ENCODE data around the gene RDX.
"Not testable (repeated sequence)": the region's sequence is repeated elsewhere in the genome, so short reads cannot be mapped to it uniquely, and the experiment has no call there.

Gene RDX

DNA sequence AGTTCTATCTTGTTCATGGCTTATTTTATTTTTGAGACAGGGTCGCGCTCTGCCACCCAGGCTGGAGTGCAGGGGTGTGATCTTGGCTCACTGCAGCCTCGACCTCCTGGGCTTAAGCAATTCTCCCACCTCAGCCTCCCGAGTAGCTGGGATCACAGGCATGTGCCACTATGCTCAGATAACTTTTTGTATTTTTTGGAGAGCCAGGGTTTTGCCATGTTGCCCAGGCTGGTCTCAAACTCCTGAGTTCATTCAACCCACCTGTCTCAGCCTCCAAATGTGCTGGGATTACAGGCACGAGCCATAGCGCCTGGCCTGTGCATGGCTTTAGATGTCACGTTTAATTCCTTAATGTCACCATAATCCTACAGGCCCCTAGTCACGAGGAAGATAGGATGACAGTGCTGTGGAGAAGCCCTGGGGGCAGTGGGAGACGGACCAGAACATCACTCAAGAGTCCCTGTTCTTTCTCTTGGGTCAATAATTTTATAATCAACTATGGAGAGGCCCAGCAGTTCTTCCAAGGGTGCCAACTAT is 99.5 kb downstream of the RDX start:
- Histone ChIP-seq H3K9ac (ENCODE audit: low read length) (no peak overlapping the region), H3K4me1 (ENCODE audit: insufficient read depth, low read length) (no peaks in the 10 kb centered on the region), H3K36me3 (ENCODE audit: insufficient read depth, low read length) (no peaks in the 10 kb centered on the region), H3K27me3 (ENCODE audit: control insufficient read depth in 1 of 2, insufficient read depth in 2 of 2, low read length in 2 of 2) (no peaks in the 10 kb centered on the region), H3K27ac (ENCODE audit: low read depth, low read length) (no peak overlapping the region), H3K4me3 (ENCODE audit: low read depth in 1 of 2, low read length in 2 of 2) (no peak overlapping the region), H3K9me3 (ENCODE audit: low read length) (no peaks in the 10 kb centered on the region)

DNA sequence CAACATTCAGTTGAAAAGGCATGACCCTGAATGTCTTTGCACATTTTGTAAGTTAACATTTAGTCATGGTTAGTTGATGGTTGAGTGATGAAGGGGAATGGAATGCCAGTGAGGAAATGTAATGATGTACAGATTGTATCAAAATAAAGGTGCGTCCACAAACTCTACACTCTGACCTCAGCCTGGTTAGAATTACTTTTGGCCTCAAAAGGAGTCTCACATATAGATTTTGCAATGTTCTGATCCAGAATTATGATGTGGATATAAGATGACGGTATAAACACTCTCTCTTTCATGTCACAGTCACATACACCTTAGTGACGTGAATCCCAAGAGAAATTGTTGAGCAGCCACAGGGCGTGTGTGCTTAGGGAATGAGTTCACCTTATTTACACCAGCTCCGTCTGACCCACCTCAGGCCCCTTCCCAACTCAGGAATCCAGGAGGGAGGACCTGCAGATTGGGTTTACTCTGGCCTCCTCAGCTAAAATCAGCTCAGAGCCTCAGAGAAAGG is 100.1 kb downstream of the RDX start:
- no peaks in the 10 kb centered on the region for H3K36me3 ChIP-seq (ENCODE audit: insufficient read depth, low read length)
- H3K27ac ChIP-seq (ENCODE audit: low read depth, low read length), result no peak overlapping the region
- H3K9me3 ChIP-seq (ENCODE audit: low read length), result no peaks in the 10 kb centered on the region
- H3K4me1 ChIP-seq (ENCODE audit: insufficient read depth, low read length), result no peaks in the 10 kb centered on the region
- no peak overlapping the region for H3K4me3 ChIP-seq (ENCODE audit: low read depth in 1 of 2, low read length in 2 of 2)
- H3K27me3 ChIP-seq (ENCODE audit: control insufficient read depth in 1 of 2, insufficient read depth in 2 of 2, low read length in 2 of 2), result no peaks in the 10 kb centered on the region
- no peak overlapping the region for H3K9ac ChIP-seq (ENCODE audit: low read length)

DNA sequence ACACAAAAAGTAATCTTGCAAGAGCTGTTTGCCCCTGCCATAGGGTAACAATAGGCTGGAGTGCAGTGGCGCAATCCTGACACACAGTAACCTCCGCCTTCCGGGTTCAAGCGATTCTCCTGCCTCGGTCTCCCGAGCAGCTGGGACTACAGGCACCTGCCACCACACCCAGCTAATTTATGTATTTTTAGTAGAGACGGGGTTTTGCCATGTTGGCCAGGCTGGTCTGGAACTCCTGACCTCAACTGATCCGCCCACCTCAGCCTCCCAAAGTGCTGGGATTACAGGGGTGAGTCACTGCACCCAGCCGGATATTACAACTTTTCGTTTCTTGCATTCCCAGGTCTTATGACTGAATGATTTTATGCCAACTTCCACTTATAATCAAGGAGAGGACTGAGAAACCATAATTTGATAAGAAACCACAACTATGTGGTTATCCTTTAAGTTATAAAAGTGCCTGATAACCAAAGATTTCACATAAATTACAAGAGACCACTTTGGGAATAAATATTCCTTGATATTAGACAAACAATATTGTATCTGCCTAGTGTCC is 102.1 kb downstream of the RDX start:
- H3K4me1 ChIP-seq (ENCODE audit: insufficient read depth, low read length); H3K27me3 ChIP-seq (ENCODE audit: control insufficient read depth in 1 of 2, insufficient read depth in 2 of 2, low read length in 2 of 2); H3K9ac ChIP-seq (ENCODE audit: low read length); H3K36me3 ChIP-seq (ENCODE audit: insufficient read depth, low read length); H3K27ac ChIP-seq (ENCODE audit: low read depth, low read length); H3K9me3 ChIP-seq (ENCODE audit: low read length); H3K4me3 ChIP-seq (ENCODE audit: low read depth in 1 of 2, low read length in 2 of 2): not testable (repeated sequence)

DNA sequence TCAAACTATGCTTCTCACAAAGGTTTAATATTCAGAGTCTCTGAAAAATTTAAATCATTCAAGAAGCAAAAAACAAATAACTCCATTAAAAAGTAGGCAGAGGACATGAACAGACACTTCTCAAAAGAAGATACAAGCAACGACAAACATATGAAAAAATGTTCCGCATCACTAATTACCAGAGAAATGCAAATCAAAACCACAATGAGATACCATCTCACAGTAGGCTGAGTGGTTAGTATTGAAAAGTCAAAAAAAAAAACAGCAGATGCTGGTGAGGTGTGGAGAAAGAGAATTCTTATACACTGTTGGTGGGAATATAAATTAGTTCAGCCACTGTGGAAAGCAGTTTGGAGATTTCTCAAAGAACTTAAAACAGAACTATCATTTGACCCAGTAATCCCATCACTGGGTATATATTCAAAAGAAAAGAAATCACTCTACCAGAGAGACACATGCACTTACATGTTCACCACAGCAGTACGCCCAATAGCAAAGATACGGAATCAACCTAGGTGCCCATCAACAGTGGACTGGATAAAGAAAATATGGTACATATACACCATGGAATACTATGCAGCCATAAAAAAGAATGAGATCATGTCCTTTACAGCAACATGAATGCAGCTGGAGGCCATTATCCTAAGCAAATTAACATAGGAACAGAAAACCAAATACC is 103.7 kb downstream of the RDX start:
- not testable (repeated sequence) for H3K4me3 ChIP-seq (ENCODE audit: low read depth in 1 of 2, low read length in 2 of 2); H3K27ac ChIP-seq (ENCODE audit: low read depth, low read length); H3K9me3 ChIP-seq (ENCODE audit: low read length); H3K27me3 ChIP-seq (ENCODE audit: control insufficient read depth in 1 of 2, insufficient read depth in 2 of 2, low read length in 2 of 2); H3K36me3 ChIP-seq (ENCODE audit: insufficient read depth, low read length); H3K9ac ChIP-seq (ENCODE audit: low read length); H3K4me1 ChIP-seq (ENCODE audit: insufficient read depth, low read length)

DNA sequence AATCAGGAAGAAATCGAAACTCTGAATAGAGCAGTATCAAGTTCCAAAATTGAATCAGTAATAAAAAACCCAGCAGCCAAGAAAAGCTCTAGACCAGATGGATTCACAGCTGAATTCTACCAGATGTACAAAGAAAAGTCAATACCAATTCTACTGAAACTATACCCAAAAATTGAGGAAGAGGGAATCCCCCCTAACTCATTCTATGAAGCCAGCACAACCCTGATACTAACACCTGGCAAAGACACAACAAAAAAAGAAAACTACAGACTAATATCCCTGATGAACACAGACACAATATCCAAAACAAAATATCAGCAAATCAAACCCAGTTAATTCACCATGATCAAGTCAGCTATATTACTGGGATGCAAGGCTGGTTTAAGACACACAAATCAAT is 105.5 kb downstream of the RDX start:
- H3K27ac ChIP-seq (ENCODE audit: low read depth, low read length), result no peak overlapping the region
- H3K9ac ChIP-seq (ENCODE audit: low read length), result no peak overlapping the region
- no peaks in the 10 kb centered on the region for H3K4me1 ChIP-seq (ENCODE audit: insufficient read depth, low read length)
- no peaks in the 10 kb centered on the region for H3K36me3 ChIP-seq (ENCODE audit: insufficient read depth, low read length)
- H3K9me3 ChIP-seq (ENCODE audit: low read length), result no peaks in the 10 kb centered on the region
- H3K4me3 ChIP-seq (ENCODE audit: low read depth in 1 of 2, low read length in 2 of 2), result no peak overlapping the region
- H3K27me3 ChIP-seq (ENCODE audit: control insufficient read depth in 1 of 2, insufficient read depth in 2 of 2, low read length in 2 of 2), result no peaks in the 10 kb centered on the region

DNA sequence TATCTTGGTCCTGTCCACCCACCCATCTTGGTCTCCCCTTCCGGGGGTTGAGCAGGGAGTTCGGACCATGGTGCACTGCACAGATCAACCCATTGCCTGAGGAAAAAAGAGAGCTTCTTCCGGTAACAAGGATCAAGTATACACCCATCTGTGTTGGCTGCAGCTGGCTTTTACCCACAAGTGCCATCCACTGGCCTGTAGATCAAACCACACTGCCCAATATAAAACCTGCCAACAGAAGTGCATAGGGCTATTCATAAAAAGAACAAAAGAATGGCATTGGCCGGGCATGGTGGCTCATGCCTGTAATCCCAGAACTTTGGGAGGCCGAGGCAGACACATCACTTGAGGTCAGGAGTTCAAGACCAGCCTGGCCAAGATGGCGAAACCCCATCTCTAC is 108.7 kb downstream of the RDX start:
- H3K36me3 ChIP-seq (ENCODE audit: insufficient read depth, low read length), result no peaks in the 10 kb centered on the region
- no peaks in the 10 kb centered on the region for H3K9me3 ChIP-seq (ENCODE audit: low read length)
- H3K27ac ChIP-seq (ENCODE audit: low read depth, low read length), result no peak overlapping the region
- no peak overlapping the region for H3K9ac ChIP-seq (ENCODE audit: low read length)
- H3K4me1 ChIP-seq (ENCODE audit: insufficient read depth, low read length), result no peaks in the 10 kb centered on the region
- no peak overlapping the region for H3K4me3 ChIP-seq (ENCODE audit: low read depth in 1 of 2, low read length in 2 of 2)
- no peaks in the 10 kb centered on the region for H3K27me3 ChIP-seq (ENCODE audit: control insufficient read depth in 1 of 2, insufficient read depth in 2 of 2, low read length in 2 of 2)

DNA sequence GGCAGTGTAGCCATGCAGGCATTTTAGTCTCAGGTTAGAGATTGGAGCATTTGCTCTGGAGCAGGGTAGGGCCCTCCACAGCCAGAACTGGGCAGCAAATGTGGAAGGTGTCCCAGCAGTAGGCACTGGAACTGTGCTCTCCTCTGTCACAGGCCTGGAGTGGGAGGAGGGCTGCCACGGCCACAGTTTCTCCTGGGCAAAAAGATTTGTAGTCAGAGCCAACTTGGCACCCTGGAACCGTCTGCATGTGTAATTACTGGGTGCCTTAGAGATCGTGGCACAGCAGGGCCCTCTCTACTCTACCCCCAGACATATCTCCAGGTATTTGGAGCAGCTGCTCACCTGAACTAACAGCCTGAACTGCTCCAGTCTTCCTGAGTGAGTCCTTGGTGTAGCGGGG is 109.5 kb downstream of the RDX start:
- Histone ChIP-seq H3K27ac (ENCODE audit: low read depth, low read length) (no peak overlapping the region), H3K9me3 (ENCODE audit: low read length) (no peaks in the 10 kb centered on the region), H3K36me3 (ENCODE audit: insufficient read depth, low read length) (no peaks in the 10 kb centered on the region), H3K9ac (ENCODE audit: low read length) (no peak overlapping the region), H3K4me1 (ENCODE audit: insufficient read depth, low read length) (no peaks in the 10 kb centered on the region), H3K27me3 (ENCODE audit: control insufficient read depth in 1 of 2, insufficient read depth in 2 of 2, low read length in 2 of 2) (no peaks in the 10 kb centered on the region), H3K4me3 (ENCODE audit: low read depth in 1 of 2, low read length in 2 of 2) (no peak overlapping the region)

DNA sequence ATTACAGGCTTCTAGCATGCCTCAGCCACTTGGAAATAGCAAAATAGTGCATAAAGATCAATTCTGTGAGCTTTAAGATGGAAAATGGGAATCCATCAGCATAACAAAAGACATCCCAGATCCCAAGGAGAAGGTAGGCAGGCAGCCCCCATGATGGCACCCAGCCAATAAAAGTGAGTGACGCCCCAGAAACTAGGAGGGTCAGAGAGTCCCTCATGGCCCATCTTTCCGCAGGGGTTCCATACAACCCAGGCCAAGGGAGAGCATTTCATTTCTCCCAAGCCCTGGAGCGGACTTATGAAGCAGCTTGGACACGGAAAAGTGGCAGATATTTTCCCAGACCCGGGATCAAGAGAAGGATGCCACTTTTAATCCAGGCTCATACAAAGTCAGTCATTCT is 110.0 kb downstream of the RDX start:
- Histone ChIP-seq H3K27me3 (ENCODE audit: control insufficient read depth in 1 of 2, insufficient read depth in 2 of 2, low read length in 2 of 2) (no peaks in the 10 kb centered on the region), H3K4me3 (ENCODE audit: low read depth in 1 of 2, low read length in 2 of 2) (no peak overlapping the region), H3K9ac (ENCODE audit: low read length) (no peak overlapping the region), H3K4me1 (ENCODE audit: insufficient read depth, low read length) (no peaks in the 10 kb centered on the region), H3K27ac (ENCODE audit: low read depth, low read length) (no peak overlapping the region), H3K36me3 (ENCODE audit: insufficient read depth, low read length) (no peaks in the 10 kb centered on the region), H3K9me3 (ENCODE audit: low read length) (no peaks in the 10 kb centered on the region)

DNA sequence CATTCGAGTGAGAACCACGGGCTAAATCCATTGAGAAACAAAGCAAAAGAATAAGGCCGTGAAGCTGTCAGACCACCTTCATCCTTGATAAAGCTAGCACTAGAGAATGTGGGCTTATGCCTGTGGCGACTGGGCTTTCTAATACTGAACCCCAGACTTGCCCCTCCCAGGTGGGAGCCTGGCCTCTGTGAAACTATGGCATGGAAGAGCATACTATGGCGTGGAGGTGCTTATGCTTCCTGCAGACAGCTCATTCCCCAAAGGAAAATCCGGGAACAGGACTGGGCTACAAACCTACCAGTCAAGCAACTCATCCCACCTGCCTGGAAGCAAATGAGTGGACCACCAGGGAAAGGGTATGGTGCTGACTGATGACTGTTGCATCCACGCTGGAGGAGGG is 110.8 kb downstream of the RDX start:
- H3K27ac ChIP-seq (ENCODE audit: low read depth, low read length), result no peak overlapping the region

DNA sequence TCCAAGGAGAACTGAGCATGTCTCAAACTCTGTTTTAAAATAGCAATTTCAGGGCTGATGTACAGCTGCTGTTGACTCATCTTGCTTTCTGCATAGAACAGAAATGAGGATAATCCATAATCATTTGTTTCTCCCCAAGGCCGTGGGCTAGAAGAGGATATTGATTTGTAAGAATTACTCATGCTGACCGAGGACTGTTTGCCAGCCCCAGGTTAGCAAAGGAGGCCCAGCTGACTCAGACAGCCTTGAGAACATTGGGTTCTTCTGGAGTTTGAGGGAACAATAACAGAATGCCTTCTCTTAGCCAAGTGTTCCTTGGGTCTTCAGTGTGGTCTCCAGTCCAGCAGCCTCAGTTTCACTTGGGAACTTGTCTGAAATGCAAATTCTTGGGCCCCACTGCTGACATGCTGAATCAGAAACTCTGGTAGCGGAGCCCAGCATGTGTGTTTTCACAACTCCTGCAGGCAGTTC is 111.3 kb downstream of the RDX start:
- H3K9me3 ChIP-seq (ENCODE audit: low read length), result no peaks in the 10 kb centered on the region
- no peaks in the 10 kb centered on the region for H3K27me3 ChIP-seq (ENCODE audit: control insufficient read depth in 1 of 2, insufficient read depth in 2 of 2, low read length in 2 of 2)
- no peak overlapping the region for H3K27ac ChIP-seq (ENCODE audit: low read depth, low read length)
- H3K36me3 ChIP-seq (ENCODE audit: insufficient read depth, low read length), result no peaks in the 10 kb centered on the region
- no peak overlapping the region for H3K4me3 ChIP-seq (ENCODE audit: low read depth in 1 of 2, low read length in 2 of 2)
- no peaks in the 10 kb centered on the region for H3K4me1 ChIP-seq (ENCODE audit: insufficient read depth, low read length)
- no peak overlapping the region for H3K9ac ChIP-seq (ENCODE audit: low read length)

More for the DNA sequence above, 110.8 kb downstream of the RDX start:
- H3K9me3 ChIP-seq (ENCODE audit: low read length), result no peaks in the 10 kb centered on the region
- no peaks in the 10 kb centered on the region for H3K36me3 ChIP-seq (ENCODE audit: insufficient read depth, low read length)
- no peak overlapping the region for H3K4me3 ChIP-seq (ENCODE audit: low read depth in 1 of 2, low read length in 2 of 2)
- no peaks in the 10 kb centered on the region for H3K27me3 ChIP-seq (ENCODE audit: control insufficient read depth in 1 of 2, insufficient read depth in 2 of 2, low read length in 2 of 2)
- H3K4me1 ChIP-seq (ENCODE audit: insufficient read depth, low read length), result no peaks in the 10 kb centered on the region
- no peak overlapping the region for H3K9ac ChIP-seq (ENCODE audit: low read length)

DNA sequence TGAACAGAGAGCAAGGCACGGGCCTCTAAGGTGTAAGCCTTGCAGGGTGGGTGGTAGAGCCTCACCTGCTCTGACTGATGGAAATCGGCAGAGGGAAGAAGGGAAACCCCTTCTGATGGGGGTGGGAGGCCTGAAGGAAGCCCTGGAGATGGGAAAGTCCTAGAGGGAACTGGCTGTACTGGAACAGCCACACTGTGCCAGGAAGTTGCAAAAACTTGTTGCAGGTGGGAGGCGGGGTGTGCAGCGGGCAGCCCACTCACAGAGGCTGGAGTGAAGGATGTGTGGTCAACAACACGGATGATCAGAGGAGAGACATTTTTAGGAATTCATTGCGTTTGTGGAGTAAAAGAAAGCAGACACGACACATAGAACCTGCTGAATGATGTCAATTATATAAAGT is 112.0 kb downstream of the RDX start:
- H3K27me3 ChIP-seq (ENCODE audit: control insufficient read depth in 1 of 2, insufficient read depth in 2 of 2, low read length in 2 of 2), result no peaks in the 10 kb centered on the region
- no peak overlapping the region for H3K4me3 ChIP-seq (ENCODE audit: low read depth in 1 of 2, low read length in 2 of 2)
- H3K9ac ChIP-seq (ENCODE audit: low read length), result no peak overlapping the region
- H3K27ac ChIP-seq (ENCODE audit: low read depth, low read length), result no peak overlapping the region
- H3K9me3 ChIP-seq (ENCODE audit: low read length), result no peaks in the 10 kb centered on the region
- no peaks in the 10 kb centered on the region for H3K4me1 ChIP-seq (ENCODE audit: insufficient read depth, low read length)
- no peaks in the 10 kb centered on the region for H3K36me3 ChIP-seq (ENCODE audit: insufficient read depth, low read length)

DNA sequence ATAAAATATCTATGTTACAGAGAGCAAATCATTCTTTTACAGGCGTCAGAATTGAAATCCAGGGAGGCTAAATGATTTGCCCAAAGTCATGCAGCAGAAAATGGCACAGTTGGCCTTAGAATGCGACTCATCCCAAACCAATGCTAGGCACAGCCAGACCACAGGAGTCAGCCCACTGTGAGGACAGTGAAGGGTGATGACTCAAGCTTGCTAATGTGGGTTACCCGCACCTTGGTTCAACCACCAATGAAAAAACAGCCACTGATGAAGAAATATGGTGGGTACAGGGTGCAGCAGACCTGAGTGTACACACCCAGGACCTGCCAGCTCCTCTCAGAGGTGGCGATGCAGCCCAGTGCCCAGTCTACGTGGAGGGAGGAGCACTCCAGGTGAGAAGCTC is 113.5 kb downstream of the RDX start:
- Histone ChIP-seq H3K36me3 (ENCODE audit: insufficient read depth, low read length) (no peaks in the 10 kb centered on the region), H3K27ac (ENCODE audit: low read depth, low read length) (no peak overlapping the region), H3K9me3 (ENCODE audit: low read length) (no peaks in the 10 kb centered on the region), H3K4me3 (ENCODE audit: low read depth in 1 of 2, low read length in 2 of 2) (no peak overlapping the region), H3K9ac (ENCODE audit: low read length) (no peak overlapping the region), H3K27me3 (ENCODE audit: control insufficient read depth in 1 of 2, insufficient read depth in 2 of 2, low read length in 2 of 2) (no peaks in the 10 kb centered on the region), H3K4me1 (ENCODE audit: insufficient read depth, low read length) (no peaks in the 10 kb centered on the region)
